HepG2 (cell line): ENCODE data around the gene FAM229A. TPM values are rescaled to one million over a fixed set of nuclear protein-coding genes. Genes with fewer than 3 reads are reported as not detected.
A peak's percentile ranks its signal among the peaks of the same experiment; 100 is the strongest.

Experiments
- EEA1 ChIP-seq: sonication (generic); formaldehyde crosslinking; IDR thresholded peaks from 2 replicates; pipeline ENCODE4 v1.5.1; 2020; ENCODE audit warnings: mild to moderate bottlenecking, missing genetic modification reagents, borderline replicate concordance
- ELF4 ChIP-seq: sonication (generic); formaldehyde crosslinking; IDR thresholded peaks from 2 replicates; pipeline ENCODE4 v1.5.0; 2020; ENCODE audit warnings: missing genetic modification reagents, mild to moderate bottlenecking, moderate library complexity, borderline replicate concordance
- HOXA9 ChIP-seq: sonication (generic); formaldehyde crosslinking; IDR thresholded peaks from 2 replicates; pipeline ENCODE4 v1.8.1; 2022; ENCODE audit warnings: missing genetic modification reagents, mild to moderate bottlenecking, moderate library complexity, borderline replicate concordance
- JARID2 ChIP-seq: sonication (generic); formaldehyde crosslinking; IDR thresholded peaks from 2 replicates; pipeline ENCODE4 v1.8.1; 2023; ENCODE audit warnings: missing genetic modification reagents, inconsistent platforms; ENCODE audit not compliant: insufficient replicate concordance
- KLF6 ChIP-seq: IDR thresholded peaks from 2 replicates; pipeline ENCODE4 v1.8.0; 2016; ENCODE audit warnings: missing biosample characterization, missing genetic modification reagents
- NAIF1 ChIP-seq: sonication (generic); formaldehyde crosslinking; IDR thresholded peaks from 2 replicates; pipeline ENCODE4 v1.5.0; 2020; ENCODE audit warnings: mild to moderate bottlenecking, missing genetic modification reagents, borderline replicate concordance
- NFKBIZ ChIP-seq: IDR thresholded peaks from 2 replicates; pipeline ENCODE4 v1.6.1; 2018; ENCODE audit warnings: missing genetic modification reagents, missing compliant biosample characterization
- NR3C1 ChIP-seq: sonication (generic); formaldehyde crosslinking; IDR thresholded peaks from 2 replicates; pipeline ENCODE4 v1.4.0; 2020; ENCODE audit warnings: missing genetic modification reagents
- POLR2AphosphoS5 ChIP-seq: IDR thresholded peaks from 2 replicates; pipeline ENCODE4 v1.6.1; 2012; ENCODE audit warnings: low read depth, low read length
- SIN3A ChIP-seq: IDR thresholded peaks from 2 replicates; pipeline ENCODE4 v1.6.1; 2011; ENCODE audit warnings: low read depth, mild to moderate bottlenecking, control low read depth, low read length, borderline replicate concordance
- SMARCE1 ChIP-seq: fragments of 450-650 bp; IDR thresholded peaks from 2 replicates; pipeline ENCODE4 v1.6.1; 2017; ENCODE audit warnings: borderline replicate concordance
- SRY ChIP-seq: sonication (generic); formaldehyde crosslinking; IDR thresholded peaks from 2 replicates; pipeline ENCODE4 v1.8.0; 2022; ENCODE audit warnings: mild to moderate bottlenecking, missing genetic modification reagents
- TBX2 ChIP-seq: sonication (generic); formaldehyde crosslinking; IDR thresholded peaks from 2 replicates; pipeline ENCODE4 v1.5.0; 2020; ENCODE audit warnings: missing genetic modification reagents, mild to moderate bottlenecking, borderline replicate concordance
- THYN1 ChIP-seq: sonication (generic); formaldehyde crosslinking; IDR thresholded peaks from 2 replicates; pipeline ENCODE4 v1.8.1; 2023; ENCODE audit warnings: low read depth, mild to moderate bottlenecking, moderate library complexity, missing genetic modification reagents, borderline replicate concordance
- ZFP91 ChIP-seq: sonication (generic); formaldehyde crosslinking; IDR thresholded peaks from 2 replicates; pipeline ENCODE4 v1.9.0; 2022; ENCODE audit warnings: missing genetic modification reagents, mild to moderate bottlenecking, borderline replicate concordance
- ZFY ChIP-seq: sonication (generic); formaldehyde crosslinking; IDR thresholded peaks from 2 replicates; pipeline ENCODE4 v1.4.0; 2020; ENCODE audit warnings: missing genetic modification reagents
- ZNF282 ChIP-seq: fragments of 450-650 bp; IDR thresholded peaks from 2 replicates; pipeline ENCODE4 v1.6.1; 2018; ENCODE audit not compliant: partially characterized antibody
- ZNF350 ChIP-seq: sonication (generic); formaldehyde crosslinking; IDR thresholded peaks from 2 replicates; pipeline ENCODE4 v1.4.0; 2020; ENCODE audit warnings: mild to moderate bottlenecking, low read depth, missing genetic modification reagents, borderline replicate concordance
- ZNF558 ChIP-seq: sonication (generic); formaldehyde crosslinking; IDR thresholded peaks from 2 replicates; pipeline ENCODE4 v1.9.0; 2022; ENCODE audit warnings: mild to moderate bottlenecking, missing genetic modification reagents, borderline replicate concordance
- polyA plus RNA-seq, 8 experiments: library from polyadenylated mRNA; depleted of rRNA in 3 of 8; stranded (reverse) in 7 of 8; unstranded in 1 of 8; fragments of >200 nt; fragmentation: Illumina TruSeq in 4 of 8; extraction: Trizol in 4 of 8; gene quantifications; 2 replicates each; pipeline versions ENCODE4 v1.2.1 to v1.2.3, GENCODE V29; 2011 to 2016; ENCODE audit warnings: low read depth in 4 of 8, missing spikeins in 1 of 8, mixed read lengths in 1 of 8; ENCODE audit not compliant: insufficient read depth in 1 of 8
- total RNA-seq, 5 experiments: library from RNA; depleted of rRNA; stranded (reverse); fragments of >200 nt; fragmentation: Illumina TruSeq; extraction: Trizol; gene quantifications; 2 replicates each; pipeline ENCODE4 v1.2.3, GENCODE V29; 2016; ENCODE audit warnings: low read depth in 1 of 5
- TF ChIP-seq, protein P1 (sequence below): sonication (generic); formaldehyde crosslinking; IDR thresholded peaks from 2 replicates; pipeline ENCODE4 v1.4.0; 2020; ENCODE audit warnings: mild to moderate bottlenecking, missing genetic modification reagents, borderline replicate concordance
- TF ChIP-seq, protein P2 (sequence below): sonication (generic); formaldehyde crosslinking; IDR thresholded peaks from 2 replicates; pipeline ENCODE4 v1.9.0; 2022; ENCODE audit warnings: low read depth, missing genetic modification reagents

The FAM229A gene
- total and polyA plus RNA-seq, 2 of the 13 experiments (the other 11 are each of a cell fraction or from before 2014, with no cell fraction given): 3.2 to 17.6 TPM

DNA sequence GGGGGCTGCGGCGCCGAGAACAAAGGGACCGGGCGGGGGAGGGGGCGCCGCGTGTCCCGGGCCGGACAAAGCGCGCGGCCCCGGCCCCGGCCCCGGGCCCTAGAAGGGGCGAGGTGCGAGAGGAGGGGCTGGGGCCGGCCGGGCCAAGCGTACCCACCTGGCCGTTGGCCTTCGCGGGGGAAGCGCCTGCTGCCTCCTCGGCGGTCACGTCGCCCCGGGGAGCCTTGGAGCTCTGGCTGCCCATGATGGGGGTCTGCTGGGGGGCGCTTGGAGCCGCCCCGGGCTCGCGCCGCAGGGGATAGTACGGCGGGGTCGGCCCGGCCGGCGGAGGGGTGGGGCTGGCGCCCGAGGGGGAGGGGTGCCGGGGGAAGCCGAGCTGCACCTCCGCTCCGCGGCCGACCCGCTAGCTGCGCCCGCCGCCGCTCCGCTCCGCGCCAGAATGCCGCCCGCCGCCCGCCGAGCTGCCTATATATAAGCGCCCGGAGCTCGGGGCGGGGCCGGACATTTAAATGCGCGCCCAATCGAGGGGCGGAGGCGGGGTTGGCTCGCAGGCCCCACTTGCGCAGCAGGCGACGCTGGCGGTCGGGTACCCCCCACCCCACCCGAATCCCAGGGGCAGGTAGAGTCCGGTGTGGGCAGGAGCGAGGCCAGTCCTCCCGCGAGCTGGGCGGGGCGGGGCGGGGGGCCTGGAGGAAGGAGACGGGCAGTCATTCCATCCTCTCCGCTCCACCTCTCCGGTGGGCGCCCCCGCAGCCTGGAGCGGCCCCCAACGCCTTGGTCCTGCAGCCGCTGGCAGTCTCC, 26.3 kb downstream of the FAM229A start, which contains the start of gene MARCKSL1 (continued):
- TF ChIP-seq ZNF350 (CRISPR knock-in tag) (0 out of 2 replicates have a peak, but pooled peaks have one; percentile 28), NFKBIZ (CRISPR knock-in tag) (no peak), ZFP91 (CRISPR knock-in tag) (peak; percentile 61; the same call in 1 of the 2 replicates), SMARCE1 (no peak), ELF4 (CRISPR knock-in tag) (no peak), KLF6 (CRISPR knock-in tag) (peak; percentile 85), THYN1 (CRISPR knock-in tag) (no peak), ZNF558 (CRISPR knock-in tag) (no peak), SRY (CRISPR knock-in tag) (0 out of 2 replicates have a peak, but pooled peaks have one; percentile 35), EEA1 (CRISPR knock-in tag) (peak; percentile 65; the same call in 1 of the 2 replicates), TBX2 (CRISPR knock-in tag) (no peak; the same call in 1 of the 2 replicates), ZNF282 (no peak), HOXA9 (CRISPR knock-in tag) (no peak), SIN3A (peak; percentile 34; the same call in 1 of the 2 replicates), ZFY (peak; percentile 48; the same call in 1 of the 2 replicates), JARID2 (CRISPR knock-in tag) (no peak), NR3C1 (no peak), NAIF1 (CRISPR knock-in tag) (peak; percentile 54; the same call in 1 of the 2 replicates), POLR2AphosphoS5 (peak; percentile 88)
- TF ChIP-seq, protein P1, sequence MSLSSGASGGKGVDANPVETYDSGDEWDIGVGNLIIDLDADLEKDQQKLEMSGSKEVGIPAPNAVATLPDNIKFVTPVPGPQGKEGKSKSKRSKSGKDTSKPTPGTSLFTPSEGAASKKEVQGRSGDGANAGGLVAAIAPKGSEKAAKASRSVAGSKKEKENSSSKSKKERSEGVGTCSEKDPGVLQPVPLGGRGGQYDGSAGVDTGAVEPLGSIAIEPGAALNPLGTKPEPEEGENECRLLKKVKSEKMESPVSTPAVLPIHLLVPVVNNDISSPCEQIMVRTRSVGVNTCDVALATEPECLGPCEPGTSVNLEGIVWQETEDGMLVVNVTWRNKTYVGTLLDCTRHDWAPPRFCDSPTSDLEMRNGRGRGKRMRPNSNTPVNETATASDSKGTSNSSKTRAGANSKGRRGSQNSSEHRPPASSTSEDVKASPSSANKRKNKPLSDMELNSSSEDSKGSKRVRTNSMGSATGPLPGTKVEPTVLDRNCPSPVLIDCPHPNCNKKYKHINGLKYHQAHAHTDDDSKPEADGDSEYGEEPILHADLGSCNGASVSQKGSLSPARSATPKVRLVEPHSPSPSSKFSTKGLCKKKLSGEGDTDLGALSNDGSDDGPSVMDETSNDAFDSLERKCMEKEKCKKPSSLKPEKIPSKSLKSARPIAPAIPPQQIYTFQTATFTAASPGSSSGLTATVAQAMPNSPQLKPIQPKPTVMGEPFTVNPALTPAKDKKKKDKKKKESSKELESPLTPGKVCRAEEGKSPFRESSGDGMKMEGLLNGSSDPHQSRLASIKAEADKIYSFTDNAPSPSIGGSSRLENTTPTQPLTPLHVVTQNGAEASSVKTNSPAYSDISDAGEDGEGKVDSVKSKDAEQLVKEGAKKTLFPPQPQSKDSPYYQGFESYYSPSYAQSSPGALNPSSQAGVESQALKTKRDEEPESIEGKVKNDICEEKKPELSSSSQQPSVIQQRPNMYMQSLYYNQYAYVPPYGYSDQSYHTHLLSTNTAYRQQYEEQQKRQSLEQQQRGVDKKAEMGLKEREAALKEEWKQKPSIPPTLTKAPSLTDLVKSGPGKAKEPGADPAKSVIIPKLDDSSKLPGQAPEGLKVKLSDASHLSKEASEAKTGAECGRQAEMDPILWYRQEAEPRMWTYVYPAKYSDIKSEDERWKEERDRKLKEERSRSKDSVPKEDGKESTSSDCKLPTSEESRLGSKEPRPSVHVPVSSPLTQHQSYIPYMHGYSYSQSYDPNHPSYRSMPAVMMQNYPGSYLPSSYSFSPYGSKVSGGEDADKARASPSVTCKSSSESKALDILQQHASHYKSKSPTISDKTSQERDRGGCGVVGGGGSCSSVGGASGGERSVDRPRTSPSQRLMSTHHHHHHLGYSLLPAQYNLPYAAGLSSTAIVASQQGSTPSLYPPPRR: peak; percentile 44
- TF ChIP-seq, protein P2, sequence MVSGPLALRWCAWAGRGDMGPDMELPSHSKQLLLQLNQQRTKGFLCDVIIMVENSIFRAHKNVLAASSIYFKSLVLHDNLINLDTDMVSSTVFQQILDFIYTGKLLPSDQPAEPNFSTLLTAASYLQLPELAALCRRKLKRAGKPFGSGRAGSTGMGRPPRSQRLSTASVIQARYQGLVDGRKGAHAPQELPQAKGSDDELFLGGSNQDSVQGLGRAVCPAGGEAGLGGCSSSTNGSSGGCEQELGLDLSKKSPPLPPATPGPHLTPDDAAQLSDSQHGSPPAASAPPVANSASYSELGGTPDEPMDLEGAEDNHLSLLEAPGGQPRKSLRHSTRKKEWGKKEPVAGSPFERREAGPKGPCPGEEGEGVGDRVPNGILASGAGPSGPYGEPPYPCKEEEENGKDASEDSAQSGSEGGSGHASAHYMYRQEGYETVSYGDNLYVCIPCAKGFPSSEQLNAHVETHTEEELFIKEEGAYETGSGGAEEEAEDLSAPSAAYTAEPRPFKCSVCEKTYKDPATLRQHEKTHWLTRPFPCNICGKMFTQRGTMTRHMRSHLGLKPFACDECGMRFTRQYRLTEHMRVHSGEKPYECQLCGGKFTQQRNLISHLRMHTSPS (CRISPR knock-in tag): no peak
